GM12878 (cell line): Measurements from ENCODE around the gene NKX1-1. TPM values are rescaled to one million over a fixed set of nuclear protein-coding genes. Genes with fewer than 3 reads are reported as not detected.

ENCODE experiments used
- ATAC-seq: fragments of 200-7000 bp; cut with Tn5 transposase; 3 replicates; pipeline ENCODE4 v1.9.1; 2020; ENCODE audit warnings: mild to moderate bottlenecking, moderate library complexity
- BruUV-seq: library from RNA; stranded (reverse); fragments of 400-500 nt; replicated peaks from 2 replicates; lab custom pipeline; 2021; lab: Mats Ljungman, UMichigan
- CTCF ChIA-PET: fragments of 300-600 bp; sonication (Branson Sonifier 250); formaldehyde crosslinking; extraction: SDS; loops from one replicate; lab custom pipeline; 2021; ENCODE audit warnings: inconsistent platforms; lab: Yijun Ruan, JAX
- POLR2A ChIA-PET: fragments of 350-600 bp; formaldehyde crosslinking; extraction: SDS; loops from one replicate; lab custom pipeline; 2021; ENCODE audit warnings: inconsistent platforms; lab: Charles Lee
- RAD21 ChIA-PET: fragments of 300-600 bp; sonication (Branson Sonifier 250); formaldehyde crosslinking; loops from one replicate; lab custom pipeline; 2023; ENCODE audit warnings: antibody characterized with exemption; ENCODE audit not compliant: unreplicated experiment; lab: Charles Lee
- SMC1A ChIA-PET: fragments of 300-600 bp; sonication (Branson Sonifier 250); formaldehyde crosslinking; loops from one replicate; lab custom pipeline; 2023; ENCODE audit not compliant: unreplicated experiment, uncharacterized antibody; lab: Charles Lee
- DNase-seq: peaks from one replicate; pipeline ENCODE4 v3.0.0-alpha.2; 2011; ENCODE audit warnings: low read depth, low spot score
- FAIRE-seq: peaks from 3 replicates; lab custom pipeline; 2011; peaks lifted over from hg19 to GRCh38; lab: Jason Lieb, UNC
- H2AFZ ChIP-seq: 2 replicates; pipeline ENCODE4 v1.6.0; 2011; ENCODE audit warnings: low read depth, low read length, control low read depth; ENCODE audit not compliant: control insufficient read depth
- H3K27ac ChIP-seq: 2 replicates; pipeline ENCODE4 v1.5.1; 2011; ENCODE audit warnings: control low read depth; ENCODE audit not compliant: control insufficient read depth, insufficient read depth
- H3K27me3 ChIP-seq, 2 experiments: replicated peaks in 1 of 2; 2 replicates each; pipeline versions ENCODE4 v1.6.0 to v1.6.1; 2011; ENCODE audit warnings: low read length in 1 of 2; ENCODE audit not compliant: control insufficient read depth in 2 of 2, insufficient read depth in 2 of 2
- H3K36me3 ChIP-seq, 2 experiments: 2 replicates each; pipeline ENCODE4 v1.5.1; 2011; ENCODE audit warnings: low read length in 1 of 2; ENCODE audit not compliant: control insufficient read depth in 2 of 2, insufficient read depth in 2 of 2
- H3K4me1 ChIP-seq: 2 replicates; pipeline ENCODE4 v1.6.1; 2011; ENCODE audit warnings: mild to moderate bottlenecking, low read length, moderate library complexity, mixed read lengths; ENCODE audit not compliant: control insufficient read depth, insufficient read depth
- H3K4me2 ChIP-seq: 2 replicates; pipeline ENCODE4 v1.6.0; 2011; ENCODE audit warnings: control low read depth; ENCODE audit not compliant: control insufficient read depth, insufficient read depth
- H3K4me3 ChIP-seq: fragments of 200-600 bp; sonication (generic); 2 replicates; pipeline ENCODE4 v1.5.1; 2016
- H3K79me2 ChIP-seq: 2 replicates; pipeline ENCODE4 v1.6.0; 2011; ENCODE audit warnings: low read length; ENCODE audit not compliant: control insufficient read depth, insufficient read depth
- H3K9ac ChIP-seq: 2 replicates; pipeline ENCODE4 v1.8.0; 2011; ENCODE audit warnings: low read length, control low read depth, mixed read lengths; ENCODE audit not compliant: control insufficient read depth, insufficient read depth
- H3K9me3 ChIP-seq: replicated peaks from 3 replicates; pipeline ENCODE4 v1.5.1; 2011; ENCODE audit warnings: mild to moderate bottlenecking, low read length; ENCODE audit not compliant: control insufficient read depth, insufficient read depth
- H4K20me1 ChIP-seq: 2 replicates; pipeline ENCODE4 v1.6.0; 2011; ENCODE audit not compliant: control insufficient read depth, insufficient read depth
- DPF2 ChIP-seq: fragments of 450-650 bp; IDR thresholded peaks from 2 replicates; pipeline ENCODE4 v1.6.1; 2017; ENCODE audit warnings: mild to moderate bottlenecking
- EZH2 ChIP-seq: IDR thresholded peaks from 2 replicates; pipeline ENCODE4 v1.6.1; 2012; ENCODE audit warnings: low read depth, mild to moderate bottlenecking, control low read depth, inconsistent platforms, low read length, borderline replicate concordance; ENCODE audit not compliant: control insufficient read depth
- IRF4 ChIP-seq: IDR thresholded peaks from 2 replicates; pipeline ENCODE4 v1.6.1; 2011; ENCODE audit warnings: low read depth, low read length
- NFXL1 ChIP-seq: fragments of 450-650 bp; IDR thresholded peaks from 2 replicates; pipeline ENCODE4 v1.6.1; 2017; ENCODE audit warnings: antibody characterized with exemption, mild to moderate bottlenecking, borderline replicate concordance
- SIX5 ChIP-seq: IDR thresholded peaks from 2 replicates; pipeline ENCODE4 v1.6.1; 2011; ENCODE audit warnings: mild to moderate bottlenecking, low read depth, low read length, moderate library complexity; ENCODE audit not compliant: severe bottlenecking
- SRF ChIP-seq, 2 experiments: IDR thresholded peaks; 2 replicates each; pipeline ENCODE4 v1.6.1; 2011; ENCODE audit warnings: low read depth in 2 of 2, low read length in 2 of 2, mild to moderate bottlenecking in 1 of 2, moderate library complexity in 1 of 2
- ZZZ3 ChIP-seq: IDR thresholded peaks from 2 replicates; pipeline ENCODE4 v1.6.1; 2011; ENCODE audit warnings: low read depth; ENCODE audit not compliant: control insufficient read depth, insufficient read length
- WGBS: methylation state at CpG from one replicate; pipeline ENCODE4 v1.1.6; 2016; ENCODE audit warnings: low lambda C conversion rate; ENCODE audit not compliant: insufficient replicate concordance, insufficient coverage; ENCODE audit errors: missing lambda C conversion rate; 5-methylcytosine and 5-hydroxymethylcytosine counted together
- in situ Hi-C: fragments of 300-500 bp; cut with MboI; formaldehyde crosslinking; loops from 9 replicates; pipeline ENCODE4 v1.14.3; 2018; ENCODE audit warnings: mixed read lengths
- intact Hi-C: fragments of 100-400 bp; cut with micrococcal nuclease; formaldehyde crosslinking; loops from one replicate; pipeline ENCODE4 v1.14.2; 2022; ENCODE audit not compliant: unreplicated experiment
- polyA plus RNA-seq, 11 experiments: library from polyadenylated mRNA; depleted of rRNA in 4 of 11; unstranded in 6 of 11; stranded (reverse) in 5 of 11; fragments of >200 nt; fragmentation: Nextera tagmentation in 4 of 11; fragmentation: Illumina TruSeq in 1 of 11; extraction: Ambion mirVana in 4 of 11; extraction: Trizol in 1 of 11; gene quantifications; 1 replicate in 1 of 11; 2 replicates in 10 of 11; pipeline versions ENCODE4 v1.2.1 to v1.2.3, GENCODE V29; 2011 to 2016; ENCODE audit warnings: inconsistent platforms in 2 of 11, missing spikeins in 2 of 11, low read depth in 1 of 11
- total RNA-seq, 4 experiments: library from RNA; depleted of rRNA in 3 of 4; stranded (reverse); fragments of >200 nt in 3 of 4; fragmentation: Illumina TruSeq in 1 of 4; extraction: Trizol in 1 of 4; gene quantifications; 2 replicates each; pipeline versions ENCODE4 v1.2.1 to v1.2.3, GENCODE V29; 2013 to 2021

NKX1-1 gene
- total and polyA plus RNA-seq, 10 of the 15 experiments (the other 5 are each of a cell fraction or from before 2014, with no cell fraction given): not detected

GRCh38 chr4:1371176-1372165 is 34.8 kb downstream of the NKX1-1 start:
- no peaks in the 10 kb centered on the region for H3K9me3 ChIP-seq
- H4K20me1 ChIP-seq: no peaks in the 10 kb centered on the region
- no peaks in the 10 kb centered on the region for H3K27me3 ChIP-seq
- RAD21 ChIA-PET: no interaction called here
- no peak for DNase-seq
- no peak overlapping the region for H3K4me2 ChIP-seq
- FAIRE-seq: no peak
- no peak overlapping the region for H3K9ac ChIP-seq
- no peak overlapping the region for H2AFZ ChIP-seq
- no peak for TF ChIP-seq ZZZ3
- TF ChIP-seq SRF (IDR thresholded peaks at IDR 0.05; ENCODE audit: low read depth in 2 of 2, low read length in 2 of 2): no peak
- TF ChIP-seq IRF4: no peak
- no peak for TF ChIP-seq DPF2
- TF ChIP-seq EZH2: no peak
- no peak for TF ChIP-seq NFXL1
- no peak for TF ChIP-seq SIX5
- TF ChIP-seq, all 136 proteins: peak for 0
- no peak overlapping the region for H3K27ac ChIP-seq
- BruUV-seq: no TSS peak
- intact Hi-C loops (no loop called here), in situ Hi-C loops (no loop called here)
- CTCF ChIA-PET: no interaction called here
- H3K4me1 ChIP-seq: no peaks in the 10 kb centered on the region
- ATAC-seq: no peak
- H3K79me2 ChIP-seq: no peaks in the 10 kb centered on the region
- no peak overlapping the region for H3K4me3 ChIP-seq
- no peaks in the 10 kb centered on the region; a peak in 2 of 4 replicates for H3K36me3 ChIP-seq
- WGBS: 90% methylated on average over 26 of the region's 28 CpGs
- SMC1A ChIA-PET: no interaction called here
- POLR2A ChIA-PET: no interaction called here
